HPDE6-E6E7 (cell line): Measurements from ENCODE around the gene ENOX2.
"Not testable (repeated sequence)": the region's sequence is repeated elsewhere in the genome, so short reads cannot be mapped to it uniquely, and the experiment has no call there.

Source experiments
- DNase-seq: peaks from one replicate; pipeline ENCODE4 v3.0.0; 2011; ENCODE audit warnings: missing footprints; ENCODE audit errors: extremely low spot score

The ENOX2 gene

GRCh38 chrX:130827648-130828047, 75.4 kb downstream of the ENOX2 start:
- no peak for DNase-seq

GRCh38 chrX:130826249-130826648, 76.8 kb downstream of the ENOX2 start:
- no peak for DNase-seq

GRCh38 chrX:130825525-130825924, 77.5 kb downstream of the ENOX2 start:
- DNase-seq, result no peak

GRCh38 chrX:130819367-130819766, 83.6 kb downstream of the ENOX2 start:
- not testable (repeated sequence) for DNase-seq

DNA sequence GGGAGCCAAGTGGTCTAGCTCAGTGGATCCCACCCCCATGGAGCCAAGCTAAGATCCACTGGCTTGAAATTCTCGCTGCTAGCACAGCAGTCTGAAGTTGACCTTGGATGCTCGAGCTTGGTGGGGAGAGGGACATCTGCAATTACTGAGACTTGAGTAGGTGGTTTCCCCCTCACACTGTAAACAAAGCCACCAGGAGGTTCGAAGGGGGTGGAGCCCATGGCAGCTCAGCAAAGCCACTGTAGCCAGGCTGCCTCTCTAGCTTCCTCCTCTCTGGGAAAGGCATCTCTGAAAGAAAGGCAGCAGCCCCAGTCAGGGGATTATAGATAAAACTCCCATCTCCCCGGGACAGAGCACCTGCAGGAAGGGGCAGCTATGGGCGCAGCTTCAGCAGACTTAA, 89.1 kb downstream of the ENOX2 start:
- not testable (repeated sequence) for DNase-seq

DNA sequence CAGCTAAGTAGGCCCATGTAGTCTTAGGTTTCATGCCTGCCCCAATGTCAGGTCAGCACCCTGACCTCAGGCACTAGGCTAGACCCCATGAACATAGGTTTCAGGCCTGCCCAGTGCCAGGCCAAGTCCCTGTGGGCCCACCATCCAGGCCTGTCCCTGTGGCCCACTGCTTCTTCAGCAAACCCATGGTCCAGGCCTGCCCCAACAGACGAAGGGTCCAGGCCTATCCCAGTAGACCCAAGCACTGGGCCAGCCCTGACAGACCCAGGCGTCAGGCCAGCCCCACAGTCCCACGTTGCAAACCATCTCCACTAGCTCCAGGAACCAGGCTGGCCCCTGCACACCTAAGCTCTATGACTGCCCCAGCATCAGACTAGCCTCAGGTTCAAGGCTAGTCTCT, 92.4 kb downstream of the ENOX2 start:
- DNase-seq, result no peak

DNA sequence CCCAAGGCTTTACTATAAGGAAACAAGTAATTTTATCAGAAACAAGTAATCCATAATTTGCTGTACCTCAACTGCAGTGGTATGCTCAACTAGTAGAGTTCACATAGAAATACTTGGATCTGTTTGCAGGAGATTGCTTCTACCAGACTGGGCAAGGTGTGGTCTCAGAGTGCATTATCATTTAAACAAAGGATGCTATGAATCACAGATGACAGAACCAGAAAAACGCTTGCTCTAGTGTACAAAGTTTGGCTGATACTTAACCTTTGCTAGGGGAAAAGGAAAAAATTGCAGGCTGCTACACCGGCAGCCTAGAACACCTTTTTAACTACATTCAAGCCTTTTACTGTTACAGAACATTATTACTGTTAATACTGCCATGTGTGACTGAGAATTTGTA, 97.1 kb downstream of the ENOX2 start:
- DNase-seq, result peak; percentile 8

DNA sequence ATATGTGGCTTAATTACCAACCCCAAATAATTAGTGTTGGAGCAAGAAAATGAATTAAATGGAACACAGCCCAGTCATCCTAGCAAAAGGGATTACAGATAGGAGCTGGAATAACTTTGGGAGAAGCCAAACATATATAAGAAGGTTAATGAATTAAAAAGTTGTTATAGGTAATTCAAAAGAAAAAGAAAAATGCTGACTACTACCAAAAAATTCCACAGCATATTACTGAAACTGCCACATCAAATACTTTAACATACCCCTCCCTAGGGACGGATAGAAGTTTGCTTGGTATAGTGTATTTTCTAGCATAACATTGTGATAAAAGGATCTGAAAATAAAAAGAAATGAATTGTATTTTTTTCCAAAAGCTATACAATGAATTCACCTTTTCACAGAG, 99.5 kb downstream of the ENOX2 start:
- no peak for DNase-seq

DNA sequence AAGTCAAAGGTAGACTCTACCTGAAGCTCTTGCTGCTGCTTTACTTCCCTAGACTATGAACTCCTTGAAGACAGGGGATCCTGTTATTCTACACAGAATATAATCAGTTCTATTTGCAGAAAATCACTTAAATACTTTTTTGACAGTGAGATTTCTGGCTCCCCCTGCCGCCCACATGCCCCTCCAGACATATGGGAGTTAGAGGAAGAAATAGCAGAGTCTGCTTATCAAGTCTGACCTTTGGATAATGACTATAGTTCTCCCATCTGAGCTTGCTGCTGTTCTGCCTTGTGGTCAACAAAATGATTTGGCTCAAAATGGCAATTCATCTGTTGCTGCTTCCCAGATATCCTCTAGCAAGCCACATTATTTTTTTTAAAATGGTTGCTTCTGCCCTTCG, 101.1 kb downstream of the ENOX2 start:
- no peak for DNase-seq

GRCh38 chrX:130799393-130799792, 103.6 kb downstream of the ENOX2 start:
- DNase-seq, result no peak

DNA sequence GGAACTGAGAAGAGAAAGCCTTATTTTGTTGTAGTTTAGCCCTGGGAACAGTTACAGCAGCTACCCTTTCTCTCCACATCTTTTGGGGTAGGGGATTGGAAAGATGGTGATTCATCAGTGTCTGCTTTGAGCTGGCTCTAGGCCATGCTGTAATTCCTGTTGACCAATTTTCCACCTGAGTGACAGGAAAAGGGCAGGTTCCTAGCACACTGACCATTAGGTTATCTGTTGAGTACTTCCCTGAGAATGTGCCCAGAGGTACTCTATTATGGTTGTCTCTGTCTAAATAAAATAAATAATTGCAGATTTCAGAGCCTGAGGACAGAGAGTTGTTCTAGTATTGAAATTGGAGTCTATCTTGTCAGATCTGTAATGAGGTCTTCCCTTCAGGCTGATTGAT, 109.0 kb downstream of the ENOX2 start:
- DNase-seq, result no peak

GRCh38 chrX:130791870-130792269, 111.1 kb downstream of the ENOX2 start:
- not testable (repeated sequence) for DNase-seq

- no peak for DNase-seq
These were observed 113.2 kb downstream of the ENOX2 start for GRCh38 chrX:130789793-130790192.

DNA sequence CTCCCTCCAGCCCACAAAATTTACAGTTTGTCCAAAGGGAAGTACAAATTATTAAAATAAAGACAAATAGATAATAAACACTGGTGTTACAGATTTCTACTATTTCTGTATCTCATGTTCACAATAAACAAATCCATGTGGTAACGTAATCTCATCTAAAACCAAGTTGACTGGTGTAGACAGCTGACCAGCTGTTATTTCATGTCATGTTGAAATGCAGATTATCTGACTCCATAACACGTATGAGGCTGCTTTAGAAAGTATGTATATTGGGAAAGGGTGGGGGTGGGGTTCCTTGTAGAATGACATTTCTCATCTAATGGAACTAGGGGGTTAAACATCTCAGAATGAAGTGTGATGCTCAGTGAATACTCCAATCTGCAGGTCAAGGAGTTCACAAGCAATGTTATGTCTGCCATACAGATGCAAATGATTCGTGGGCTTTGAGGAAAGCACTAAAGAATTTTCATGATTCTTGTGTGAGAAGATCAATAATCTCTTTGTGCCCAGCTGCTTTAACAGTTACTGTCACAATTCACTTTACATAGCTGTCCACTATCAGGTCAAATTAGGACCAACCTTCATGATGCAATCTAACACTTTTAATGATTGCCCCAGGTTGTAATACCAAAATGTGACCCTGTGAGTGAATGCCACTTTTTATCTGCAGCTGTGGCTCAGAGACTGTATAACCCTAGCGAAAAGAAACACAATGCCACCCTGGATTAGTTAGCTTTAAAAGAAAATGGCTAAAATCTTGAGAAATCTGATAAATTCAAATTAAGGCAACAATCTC, 114.0 kb downstream of the ENOX2 start:
- no peak for DNase-seq

DNA sequence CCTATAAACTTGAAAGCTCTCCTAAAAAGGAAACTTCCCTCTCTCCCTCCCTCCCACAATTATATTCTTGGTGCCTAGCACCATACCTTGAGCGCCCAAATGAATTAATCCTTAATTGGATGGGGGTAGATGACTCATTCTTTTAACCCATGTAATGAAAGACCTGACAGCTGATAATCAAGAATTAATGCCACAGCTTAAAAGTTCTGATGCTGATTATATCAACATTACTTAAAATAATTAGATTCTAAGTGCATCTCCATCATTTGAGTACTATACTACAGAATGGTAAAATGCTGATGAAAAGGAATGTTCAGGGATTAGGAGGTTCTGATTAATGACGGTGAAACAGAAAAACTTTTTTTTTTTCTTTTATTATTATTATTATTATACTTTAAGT, 117.0 kb downstream of the ENOX2 start:
- DNase-seq, result no peak

GRCh38 chrX:130778773-130779172, 124.2 kb downstream of the ENOX2 start:
- no peak for DNase-seq

GRCh38 chrX:130775849-130776248, 127.2 kb downstream of the ENOX2 start:
- no peak for DNase-seq

DNA sequence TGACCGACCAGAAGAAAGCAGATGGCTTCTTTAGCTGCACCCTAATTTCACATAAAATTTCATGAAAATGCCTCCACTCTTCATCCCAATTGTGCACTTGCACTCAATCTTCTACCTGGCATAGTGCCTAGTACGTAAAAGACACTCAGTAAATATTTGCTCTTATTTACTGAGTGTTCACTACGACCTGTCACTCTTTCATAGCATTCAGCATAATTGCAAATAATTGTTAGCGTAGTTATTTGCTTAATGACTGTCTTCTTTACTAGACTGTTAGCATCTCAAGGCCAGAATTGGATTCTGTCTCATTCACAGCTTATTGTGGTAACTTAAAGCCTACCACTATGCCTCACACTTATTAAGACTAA, 130.2 kb downstream of the ENOX2 start:
- no peak for DNase-seq

- DNase-seq, result no peak
These were observed 130.8 kb downstream of the ENOX2 start for GRCh38 chrX:130772105-130772775.

GRCh38 chrX:130771648-130772047, 131.4 kb downstream of the ENOX2 start:
- DNase-seq, result no peak

DNA sequence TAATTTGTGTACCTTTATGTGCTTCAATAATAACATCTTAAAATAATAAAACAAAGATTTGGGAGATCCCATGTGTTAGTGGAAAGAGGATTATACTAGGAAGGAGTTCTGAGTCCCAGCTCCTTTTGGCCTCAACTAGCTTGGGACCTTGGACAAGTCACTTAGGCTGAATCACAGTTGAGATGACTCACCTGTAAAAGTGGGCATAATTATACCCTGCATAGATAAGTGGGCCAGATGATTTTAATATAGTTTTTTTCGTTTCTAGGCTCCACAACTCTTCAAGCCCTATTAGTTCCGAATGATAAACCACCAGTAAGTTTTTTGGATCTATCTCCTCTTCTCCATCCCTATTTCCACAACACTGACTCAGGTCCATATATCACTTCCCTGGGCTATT, 131.8 kb downstream of the ENOX2 start:
- DNase-seq, result no peak

- peak; percentile 17 for DNase-seq
These were observed 132.4 kb downstream of the ENOX2 start for GRCh38 chrX:130770615-130771014.

DNA sequence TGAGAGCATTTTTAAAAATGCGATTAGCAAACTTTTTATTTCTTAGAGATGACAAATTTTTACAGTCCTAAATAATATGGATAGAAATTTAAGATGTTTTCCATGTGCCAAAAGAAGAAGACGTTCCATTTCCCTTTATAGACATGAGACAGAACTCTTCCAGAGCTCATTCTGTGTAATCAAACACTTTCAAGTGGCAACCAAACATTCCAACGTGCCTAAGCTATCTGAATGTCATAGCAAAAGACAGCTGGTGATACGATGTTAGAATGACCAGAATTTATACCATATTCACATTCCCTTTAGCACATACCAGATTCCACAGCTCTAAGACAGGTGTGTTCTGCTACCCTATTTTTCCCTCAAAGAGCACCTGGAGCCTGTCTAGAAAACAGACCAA, 133.2 kb downstream of the ENOX2 start:
- no peak for DNase-seq

DNA sequence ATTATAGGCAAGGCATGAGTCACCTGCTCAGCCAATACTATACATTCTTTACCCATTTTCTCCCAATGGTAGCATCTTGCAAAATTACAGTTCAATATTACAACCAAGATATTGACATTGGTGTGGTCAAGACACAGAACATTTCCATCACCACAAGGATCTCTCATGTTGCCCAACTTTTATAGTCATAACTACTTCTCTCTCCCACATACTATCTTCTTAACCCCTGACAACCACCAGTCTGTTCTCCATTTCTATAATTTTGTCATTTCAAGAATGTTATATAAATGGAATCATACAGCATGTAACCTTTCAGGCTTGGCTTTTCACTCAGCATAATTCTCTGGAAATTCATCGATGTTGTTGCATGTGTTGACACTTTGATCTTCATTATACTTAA, 144.9 kb downstream of the ENOX2 start:
- no peak for DNase-seq
